Amniotic stem cell (primary cell): ENCODE results near the gene SLC25A21.
"Not testable (repeated sequence)": the region's sequence is repeated elsewhere in the genome, so short reads cannot be mapped to it uniquely, and the experiment has no call there.

ENCODE experiments used
- DNase-seq: peaks from one replicate; lab custom pipeline; 2025; lab: John Stamatoyannopoulos, UW

The SLC25A21 gene

DNA sequence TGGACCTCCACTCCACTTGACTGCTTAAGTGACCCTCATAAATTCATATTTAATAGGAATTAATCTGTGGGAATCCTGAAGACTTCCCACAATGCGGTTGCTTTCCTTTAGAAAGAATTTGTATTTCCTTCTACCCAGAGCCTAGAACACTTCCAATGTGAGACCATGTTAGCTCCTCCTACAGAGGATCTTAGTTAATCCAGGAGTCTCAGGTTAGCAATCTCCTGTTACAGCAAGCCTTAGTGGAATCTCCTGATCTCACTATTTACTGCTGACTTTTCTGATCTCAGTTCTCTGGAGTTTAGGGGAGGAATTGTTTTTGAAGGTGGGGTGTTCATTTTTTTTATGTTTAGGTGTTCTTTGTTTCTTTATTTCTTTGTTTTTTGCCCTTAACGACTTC, 186.0 kb downstream of the SLC25A21 start:
- no peak for DNase-seq

DNA sequence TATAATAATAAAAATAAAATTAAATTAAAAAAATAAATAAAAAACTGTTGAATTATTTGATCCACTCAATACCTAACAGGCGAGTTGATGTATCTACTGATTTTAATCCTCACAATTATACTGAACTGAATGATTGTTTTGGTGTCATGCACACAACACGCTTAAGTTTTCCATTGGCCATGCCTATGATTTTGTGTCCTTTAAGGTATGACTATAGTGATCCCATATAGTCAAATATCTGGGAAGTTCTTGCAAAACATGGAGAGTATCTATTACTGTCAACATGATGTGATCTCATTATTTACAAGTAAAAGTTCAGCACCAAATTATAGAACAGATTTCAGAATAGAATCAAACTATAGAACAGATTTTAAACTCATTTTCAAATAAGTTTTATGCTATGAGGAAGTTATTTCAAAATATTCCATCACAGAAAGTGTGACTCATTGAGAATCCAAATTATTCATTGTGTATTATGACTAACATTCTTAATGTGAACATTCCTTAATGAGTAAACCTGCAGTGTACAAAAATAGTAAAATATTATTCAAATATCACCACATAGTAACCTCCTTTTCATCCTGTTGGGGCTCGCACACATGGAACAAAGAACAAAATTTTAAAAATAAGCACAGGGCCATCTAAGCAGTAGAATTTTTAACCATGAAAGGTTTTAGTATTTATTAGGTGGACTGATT, 190.4 kb downstream of the SLC25A21 start:
- peak; percentile 56 for DNase-seq

DNA sequence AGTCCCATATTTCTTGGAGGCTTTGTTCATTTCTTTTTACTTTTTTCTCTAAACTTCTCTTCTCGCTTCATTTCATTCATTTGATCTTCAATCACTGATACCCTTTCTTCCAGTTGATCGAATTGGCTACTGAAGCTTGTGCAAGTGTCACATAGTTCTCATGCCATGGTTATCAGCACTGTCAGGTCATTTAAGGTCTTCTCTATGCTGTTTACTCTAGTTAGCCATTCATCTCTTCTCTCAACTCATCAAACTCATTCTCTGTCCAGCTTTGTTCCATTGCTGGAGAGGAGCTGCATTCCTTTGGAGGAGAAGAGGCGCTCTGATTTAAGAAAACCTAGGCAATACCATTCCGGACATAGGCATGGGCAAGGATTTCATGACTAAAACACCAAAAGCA, 192.0 kb downstream of the SLC25A21 start:
- not testable (repeated sequence) for DNase-seq

DNA sequence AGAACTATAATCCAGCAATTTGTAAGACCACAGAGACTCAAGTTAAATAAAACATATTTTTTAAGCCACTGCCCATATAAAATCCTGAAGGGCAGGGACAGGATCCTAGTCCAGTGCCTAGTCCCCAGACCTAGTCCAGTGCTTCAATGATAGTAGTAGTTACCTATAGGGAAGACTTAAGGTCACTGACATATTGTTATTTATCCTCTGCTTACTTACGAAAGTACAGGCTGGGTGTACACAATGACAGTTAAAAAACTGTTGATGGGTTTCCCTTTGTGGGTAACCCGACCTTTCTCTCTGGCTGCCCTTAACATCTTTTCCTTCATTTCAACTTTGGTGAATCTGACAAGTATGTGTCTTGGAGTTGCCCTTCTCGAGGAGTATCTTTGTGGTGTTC, 192.5 kb downstream of the SLC25A21 start:
- DNase-seq = no peak

DNA sequence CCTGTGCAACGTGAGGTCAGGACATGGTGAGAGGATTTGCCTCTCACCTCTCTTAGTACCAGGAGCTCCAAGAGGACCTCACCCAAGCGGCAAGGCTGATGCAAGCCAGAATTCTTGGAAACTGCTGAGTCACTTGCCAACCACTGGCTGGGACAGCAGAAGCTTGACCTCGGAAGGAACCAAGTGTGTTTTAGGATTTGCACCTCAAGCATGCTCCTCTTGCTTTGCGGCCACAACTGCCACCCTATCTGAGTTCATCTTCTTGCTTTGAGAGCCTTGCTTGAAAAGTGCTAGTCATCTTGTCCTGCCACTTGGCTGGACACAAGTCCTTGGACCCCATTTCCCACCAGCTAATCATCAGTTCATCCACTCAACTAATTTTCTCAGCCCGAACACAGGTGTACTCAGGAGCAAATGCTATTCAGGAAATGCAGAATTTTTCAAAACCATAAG, 195.8 kb downstream of the SLC25A21 start:
- no peak for DNase-seq

DNA sequence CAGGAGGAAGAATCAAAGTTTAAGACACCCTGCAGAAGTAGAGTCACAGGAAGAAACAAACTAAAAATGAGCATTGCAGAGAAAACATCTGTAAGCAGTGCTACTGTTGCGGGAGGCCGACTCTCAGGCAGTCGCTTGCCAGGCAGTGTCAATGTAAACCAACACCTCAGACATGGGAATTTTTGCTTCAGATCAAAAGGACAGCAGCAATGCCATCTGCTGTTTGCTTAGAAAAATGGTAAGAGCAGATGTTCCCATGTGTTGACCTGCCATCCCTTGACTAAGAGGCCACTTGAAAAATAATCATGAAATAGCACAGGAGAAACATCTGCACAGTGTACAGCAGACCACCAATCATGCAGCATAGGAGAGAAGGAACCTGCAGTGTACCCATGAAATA, 196.6 kb downstream of the SLC25A21 start:
- DNase-seq = no peak

DNA sequence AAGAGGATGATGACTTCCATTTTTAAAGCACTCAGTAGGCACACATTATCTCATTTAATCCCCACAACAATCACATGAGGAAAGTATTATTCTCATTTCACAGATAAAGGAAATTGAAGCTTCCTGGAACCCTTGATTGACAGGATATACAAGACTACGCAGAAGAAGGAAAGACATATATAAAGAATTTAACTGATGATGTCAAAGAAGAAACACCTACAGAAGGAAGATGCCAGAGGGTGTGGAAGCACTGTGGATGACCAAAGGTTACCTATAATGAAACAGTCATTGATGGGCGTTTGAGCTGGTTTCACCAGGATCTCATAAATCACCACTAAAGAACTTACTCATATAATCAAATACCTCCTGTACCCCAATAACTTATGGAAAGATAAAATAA, 197.4 kb downstream of the SLC25A21 start:
- DNase-seq = no peak

DNA sequence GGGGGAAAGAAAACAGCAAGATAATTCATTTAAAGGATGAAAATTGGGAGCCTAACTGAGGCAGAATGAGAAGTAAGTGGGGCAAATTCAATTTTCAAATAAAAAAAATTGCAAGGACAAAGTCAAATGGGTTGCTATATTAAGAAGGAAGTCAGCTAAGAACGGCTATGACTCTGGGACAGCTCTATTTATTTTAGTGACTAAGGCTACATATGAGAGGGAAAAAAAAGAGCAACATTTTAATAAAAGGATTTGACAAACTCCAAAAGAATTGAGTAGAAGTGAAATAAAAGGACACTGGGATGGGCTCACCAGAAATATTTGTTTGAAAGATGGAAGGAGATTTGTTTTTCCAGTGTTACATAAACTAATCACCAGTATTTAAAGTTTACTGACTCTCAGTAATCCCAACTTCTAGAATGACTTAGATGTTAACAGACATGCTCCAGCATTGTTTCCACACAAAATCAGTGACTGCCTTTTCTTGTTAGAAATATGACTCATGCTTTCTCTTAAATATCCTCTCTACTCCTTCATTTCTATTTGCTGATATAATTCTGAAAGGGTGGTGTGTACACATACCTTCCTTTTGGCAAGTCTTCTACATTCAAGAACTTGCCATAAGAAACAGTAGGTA, 198.5 kb downstream of the SLC25A21 start:
- DNase-seq = no peak

DNA sequence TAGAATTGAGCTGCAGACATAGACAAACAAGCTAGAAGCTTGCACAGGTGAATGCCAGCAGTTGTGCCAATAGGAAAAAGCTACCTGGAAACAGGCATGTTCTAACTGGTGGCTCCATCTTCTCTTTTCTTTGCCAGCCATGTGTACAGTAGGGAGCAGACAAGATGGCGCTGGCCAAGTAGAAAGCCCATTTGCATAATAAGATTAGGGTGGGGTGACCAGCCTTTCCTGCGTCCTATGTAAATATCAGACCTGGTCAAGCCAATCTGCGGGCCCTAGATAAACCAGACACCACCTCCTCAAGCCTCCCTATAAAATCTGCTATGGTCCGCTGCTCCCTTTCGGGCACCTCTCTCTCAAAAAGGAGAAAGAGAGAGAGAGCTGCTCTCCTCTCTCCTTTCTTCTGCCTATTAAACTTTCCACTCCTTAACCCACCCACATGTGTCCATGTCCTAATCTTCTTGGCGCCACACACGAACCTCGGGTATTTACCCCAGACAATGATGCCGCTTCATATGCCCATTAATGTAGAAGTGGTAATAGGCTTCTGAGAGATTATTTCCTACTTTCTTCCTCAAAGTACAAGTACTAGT, 201.0 kb downstream of the SLC25A21 start:
- no peak for DNase-seq

DNA sequence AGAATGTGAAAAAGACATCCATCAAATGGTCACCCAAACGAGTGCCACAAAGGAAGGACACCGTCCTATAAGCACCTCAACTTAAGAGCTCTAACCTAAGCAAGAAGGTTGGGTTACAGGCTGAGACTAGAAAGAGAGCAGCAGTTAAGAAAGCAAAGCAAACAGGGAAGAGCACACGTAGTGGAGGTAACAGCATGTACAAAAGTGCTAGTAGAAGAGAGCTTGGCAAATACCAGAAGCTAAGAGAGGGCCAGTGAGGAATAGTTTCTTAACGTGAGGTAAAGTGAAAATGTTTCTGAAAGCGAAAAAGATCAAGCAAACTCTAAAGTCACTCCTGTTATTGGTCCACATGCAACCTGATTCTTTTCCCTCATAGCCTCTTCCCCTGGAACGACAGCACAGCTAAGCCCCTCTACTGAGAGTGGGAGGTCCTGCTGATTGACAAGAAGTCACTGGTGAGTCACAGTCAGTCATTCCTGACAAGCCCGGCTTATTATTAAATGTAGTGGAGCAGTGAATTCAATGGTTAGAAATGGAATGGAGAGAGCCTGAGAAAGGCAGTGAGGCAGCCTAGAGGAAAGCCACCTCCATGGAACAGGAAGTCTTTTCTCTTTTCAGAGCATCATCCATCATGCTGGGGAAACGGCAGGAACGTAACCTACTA, 204.4 kb downstream of the SLC25A21 start:
- no peak for DNase-seq

DNA sequence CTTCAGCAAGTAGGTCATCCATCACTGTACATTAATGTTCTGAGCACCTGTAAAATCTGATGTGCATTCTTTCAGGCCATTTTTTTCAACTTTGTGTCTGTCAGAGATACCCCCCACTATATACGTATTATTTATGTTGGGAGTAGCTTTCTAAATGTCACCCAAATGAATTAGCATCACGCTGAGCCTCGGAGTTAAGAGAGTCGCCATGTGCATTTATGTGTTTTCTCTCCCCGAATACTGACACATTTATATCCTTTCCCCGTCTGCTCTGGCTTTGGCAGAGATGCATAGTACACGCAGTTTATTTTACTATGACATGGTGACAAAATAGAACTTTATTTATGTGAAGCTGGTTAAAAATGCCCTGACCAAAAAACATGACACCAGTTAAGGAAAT, 216.4 kb downstream of the SLC25A21 start:
- no peak for DNase-seq

DNA sequence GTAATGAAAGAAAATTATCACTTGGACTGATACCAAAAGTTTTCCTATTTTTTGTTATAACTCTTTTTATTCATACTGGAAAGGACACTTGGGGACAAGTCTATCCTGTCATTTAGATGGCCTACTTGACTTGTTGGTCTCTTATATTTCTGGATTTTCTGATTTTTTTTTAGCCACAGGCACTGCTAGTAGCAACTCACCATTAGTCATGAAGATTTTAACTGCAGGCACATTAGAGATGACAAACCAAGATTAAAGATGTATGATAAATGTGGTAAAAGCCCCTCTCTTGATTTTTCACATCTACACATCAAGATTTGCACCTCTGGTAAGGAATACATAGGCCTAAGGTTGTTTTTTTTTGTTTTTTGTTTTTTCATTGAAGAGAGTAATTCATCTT, 217.0 kb downstream of the SLC25A21 start:
- no peak for DNase-seq

DNA sequence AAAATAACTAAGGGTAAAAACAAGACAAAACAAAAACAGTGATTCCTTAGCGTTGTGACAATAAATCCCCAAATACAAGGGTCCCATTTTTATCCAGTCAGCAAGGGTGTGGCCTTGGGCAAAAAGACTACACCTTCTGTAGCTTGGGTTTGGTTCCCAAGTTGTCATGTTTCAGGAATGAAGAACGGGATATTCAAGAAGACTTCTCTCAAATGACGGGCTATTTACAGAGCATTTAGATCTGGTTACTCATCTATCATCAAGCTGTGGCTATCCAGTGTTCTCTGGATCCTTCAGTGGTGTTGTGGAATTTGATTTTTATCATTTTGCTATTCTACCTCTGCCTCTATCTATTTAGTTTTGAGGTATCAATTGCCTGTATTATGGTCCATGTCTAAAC, 219.7 kb downstream of the SLC25A21 start:
- DNase-seq = peak; percentile 34

DNA sequence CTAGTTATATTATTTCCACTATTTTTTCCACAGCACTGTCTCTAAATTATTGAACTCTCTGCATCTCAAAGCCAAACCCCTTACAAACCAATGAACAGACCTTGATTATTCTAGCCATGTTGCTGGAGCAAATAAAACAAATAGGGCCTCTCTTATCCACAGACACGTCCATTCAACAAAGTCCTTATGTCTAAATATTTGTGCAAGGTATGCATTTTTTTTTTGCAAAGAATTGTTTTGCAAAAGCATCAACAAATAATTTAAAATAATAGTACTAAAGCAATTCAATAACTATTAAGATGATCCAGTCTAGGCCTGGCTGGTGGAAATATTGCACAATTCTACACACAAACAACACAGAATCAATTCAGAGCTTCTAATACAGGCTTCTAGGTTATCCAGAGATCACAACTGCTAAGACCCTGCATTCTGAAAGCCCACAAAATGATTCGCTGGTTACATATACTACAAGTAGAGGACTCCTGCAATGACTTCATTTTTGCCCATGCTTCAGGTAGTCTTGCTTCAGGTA, 221.0 kb downstream of the SLC25A21 start:
- no peak for DNase-seq

DNA sequence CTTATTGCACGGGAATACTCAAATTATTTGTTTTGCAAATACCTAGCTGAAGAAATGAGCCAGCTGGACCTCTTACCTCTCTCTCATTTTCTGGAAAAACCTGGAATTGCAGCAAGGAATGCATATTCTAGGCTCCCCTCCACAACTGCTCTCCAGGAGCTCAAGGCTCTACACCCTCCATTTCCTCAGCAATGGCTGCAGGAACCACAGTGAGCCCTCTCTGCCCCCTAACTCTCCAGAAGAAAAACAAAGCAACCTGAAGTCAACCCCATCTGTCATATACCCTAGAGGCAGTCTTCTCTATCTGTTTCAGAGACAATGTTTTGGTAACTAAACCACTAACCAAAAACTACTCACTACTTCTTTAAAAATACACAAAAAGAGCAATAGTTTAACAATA, 221.6 kb downstream of the SLC25A21 start:
- DNase-seq = no peak

DNA sequence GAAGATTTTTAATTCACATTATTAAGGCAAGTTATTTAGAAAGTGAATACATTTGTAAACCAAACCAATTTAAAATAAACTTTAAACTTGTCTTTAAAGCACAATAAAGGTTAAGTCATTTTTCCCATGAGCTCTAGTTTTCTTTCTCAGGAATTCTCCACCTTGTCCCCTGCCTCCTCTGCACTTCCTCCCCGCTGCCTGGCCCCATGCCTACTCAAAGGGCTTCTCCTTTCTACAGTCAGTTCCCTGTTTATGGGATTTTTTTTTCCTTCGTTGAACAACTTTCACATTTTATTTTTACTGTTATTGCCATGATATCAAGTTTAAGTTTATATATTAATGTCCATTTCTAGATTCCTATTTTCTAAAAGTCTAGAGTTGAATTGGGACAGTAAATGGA, 223.0 kb downstream of the SLC25A21 start:
- no peak for DNase-seq

DNA sequence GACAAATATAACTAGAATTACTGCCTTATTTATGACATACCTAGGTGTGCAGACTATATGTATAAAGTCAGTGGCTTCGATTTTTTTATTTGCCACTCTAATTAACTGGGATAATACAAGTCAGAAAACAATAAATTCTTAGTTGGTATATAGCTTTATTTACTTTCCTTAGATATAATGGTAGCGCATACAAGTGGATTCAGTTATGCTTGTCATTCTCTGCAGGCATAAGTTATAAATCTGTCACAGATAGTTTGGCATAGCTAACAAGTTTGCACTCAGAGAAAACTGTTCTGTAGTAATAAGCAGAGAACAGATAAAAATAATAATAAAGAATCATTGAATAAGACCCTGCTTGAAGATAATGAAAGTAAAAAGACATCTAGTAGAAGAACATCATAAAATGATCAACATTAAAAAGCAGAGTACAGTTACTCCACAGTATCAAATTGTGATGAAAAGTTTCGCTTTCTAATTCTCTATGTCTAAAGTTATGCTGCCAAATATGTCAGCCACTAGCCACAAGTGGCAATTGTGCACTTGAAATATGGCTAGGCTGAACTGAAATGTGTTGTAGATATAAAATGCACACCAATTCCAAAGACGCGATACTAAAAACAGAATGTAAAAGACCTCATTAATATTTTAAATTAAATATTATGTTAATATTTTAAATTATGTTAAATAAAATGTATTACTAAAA, 224.1 kb downstream of the SLC25A21 start:
- DNase-seq = no peak

DNA sequence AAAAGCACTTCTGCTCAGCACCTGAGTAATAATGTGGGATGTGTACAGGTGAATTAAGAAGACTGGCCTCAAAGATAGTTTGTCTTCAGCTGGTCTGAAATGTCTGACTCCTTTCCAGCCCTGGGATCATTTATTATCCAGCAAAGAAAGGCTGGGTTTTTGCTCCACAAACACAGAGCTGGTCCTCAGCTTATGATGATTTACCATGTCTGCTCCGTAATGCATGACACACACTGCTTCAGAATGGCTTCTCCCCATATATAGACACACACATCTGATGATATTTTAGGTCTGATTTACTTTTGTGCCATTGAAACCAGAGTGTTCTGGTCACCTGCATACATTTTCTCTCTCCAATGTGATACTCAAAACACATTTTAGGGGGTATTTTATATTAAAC, 225.0 kb downstream of the SLC25A21 start:
- no peak for DNase-seq

DNA sequence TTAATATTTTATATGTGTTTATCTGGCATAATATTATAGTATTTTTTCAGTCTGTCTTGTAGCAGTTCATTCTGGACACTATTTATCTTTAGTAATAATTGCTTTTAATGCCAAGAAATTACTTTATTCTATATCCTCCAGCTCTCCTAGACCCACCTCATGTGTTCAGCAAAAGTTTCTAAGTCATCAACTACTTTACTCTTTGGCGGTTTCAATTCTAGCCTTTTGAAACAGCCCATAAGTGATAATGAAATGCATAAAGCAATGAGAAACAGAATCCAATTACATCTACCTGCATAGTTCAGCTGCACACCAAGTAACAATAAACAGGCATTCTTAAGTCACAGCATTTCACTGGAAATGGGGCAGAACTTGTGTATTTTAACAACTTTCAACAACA, 225.5 kb downstream of the SLC25A21 start:
- no peak for DNase-seq

DNA sequence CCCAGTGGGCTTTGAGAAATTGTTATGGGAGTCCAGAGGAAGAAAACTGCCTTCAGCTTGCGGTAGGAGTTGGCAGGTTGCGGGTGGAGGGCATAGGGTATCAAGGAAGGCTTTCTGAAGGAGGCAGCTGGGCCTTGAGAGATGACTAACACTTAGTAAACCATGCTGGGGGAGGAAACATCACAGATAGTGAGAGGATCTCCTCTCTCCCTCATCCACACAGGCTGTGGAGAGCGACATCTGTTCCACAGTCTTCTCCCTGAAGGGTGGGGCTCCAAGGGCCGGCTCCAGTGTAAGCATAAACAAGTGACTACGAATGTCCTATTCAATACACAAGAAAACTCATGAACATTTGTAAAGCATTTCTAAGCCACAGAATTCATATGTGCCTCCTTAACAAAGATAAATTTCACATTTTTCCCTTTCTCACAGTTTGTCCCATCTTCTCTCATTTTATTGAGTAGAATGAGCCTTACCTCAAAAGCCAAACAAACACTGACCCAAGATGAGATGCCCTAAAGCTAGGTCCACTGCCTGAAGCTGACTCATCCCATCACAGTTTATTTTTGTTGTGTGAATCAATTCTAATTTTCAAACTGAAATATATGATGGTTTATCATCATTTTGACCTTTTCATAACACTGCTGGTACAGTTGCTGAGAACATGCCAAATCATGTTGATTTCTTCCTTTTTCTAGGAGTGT, 227.9 kb downstream of the SLC25A21 start:
- no peak for DNase-seq

DNA sequence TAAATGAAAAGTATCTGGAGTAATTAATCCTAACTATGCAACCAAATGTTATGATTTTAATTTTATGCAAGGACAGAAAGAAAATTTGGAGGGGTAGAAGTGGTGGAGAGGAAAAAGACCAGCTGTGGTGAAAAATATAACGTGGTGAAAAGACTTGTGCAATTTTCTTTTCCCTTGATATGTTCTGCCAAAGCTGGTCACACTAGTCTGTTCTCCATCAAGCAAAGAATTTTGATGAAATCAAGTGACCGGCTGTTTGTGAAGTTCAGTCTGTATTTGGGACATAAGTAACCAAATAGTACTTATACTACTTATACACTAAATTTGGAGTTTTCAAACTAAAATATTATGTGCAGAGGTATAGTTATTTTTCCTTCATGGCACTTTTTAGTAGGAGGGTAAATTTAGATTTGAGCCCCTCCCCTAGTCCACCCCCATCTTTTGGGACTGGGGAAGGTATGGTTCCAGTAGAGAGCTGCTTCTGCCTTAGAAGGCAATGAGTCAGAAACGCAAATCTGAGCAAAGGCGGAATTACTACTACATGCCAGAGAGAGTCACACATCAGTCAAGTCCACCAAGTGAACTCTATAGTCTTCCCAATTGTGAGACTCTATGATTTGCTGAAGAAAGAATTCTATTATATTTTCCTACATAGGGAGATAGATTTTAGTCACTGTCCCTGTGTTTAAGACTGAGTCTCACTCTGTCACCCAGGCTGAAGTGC, 229.7 kb downstream of the SLC25A21 start:
- no peak for DNase-seq
